Testis (tissue), 3 donors: ENCODE results near the gene METAP1D. TPM values are rescaled to one million over a fixed set of nuclear protein-coding genes. Genes with fewer than 3 reads are reported as not detected.

Experiments
- DNase-seq: peaks from one replicate; pipeline ENCODE4 v3.0.0-alpha.2; 2019
- H3K27ac ChIP-seq, 2 donors: fragments of 200-600 bp; sonication (generic); one replicate each; pipeline ENCODE4 v1.5.1; 2019
- H3K27me3 ChIP-seq: fragments of 200-600 bp; sonication (generic); one replicate; pipeline ENCODE4 v1.5.1; 2019
- H3K36me3 ChIP-seq: fragments of 200-600 bp; sonication (generic); one replicate; pipeline ENCODE4 v1.5.1; 2017; ENCODE audit warnings: low read depth; ENCODE audit errors: missing control alignments
- H3K4me1 ChIP-seq: fragments of 200-600 bp; sonication (generic); one replicate; pipeline ENCODE4 v1.5.1; 2019
- H3K4me3 ChIP-seq, 2 donors: fragments of 200-600 bp; sonication (generic); one replicate each; pipeline ENCODE4 v1.5.1; 2017 to 2019
- H3K9me3 ChIP-seq: fragments of 200-600 bp; sonication (generic); one replicate; pipeline ENCODE4 v1.5.1; 2017
- CTCF ChIP-seq, 3 experiments: fragments of 450-650 bp in 2 of 3; fragments of 200-600 bp in 1 of 3; sonication (generic) in 1 of 3; IDR thresholded peaks; one replicate each; pipeline ENCODE4 v1.5.1; 2016 to 2019; ENCODE audit warnings: antibody characterized with exemption in 3 of 3, mild to moderate bottlenecking in 2 of 3, moderate library complexity in 1 of 3
- POLR2A ChIP-seq: fragments of 450-650 bp; IDR thresholded peaks from one replicate; pipeline ENCODE4 v1.6.1; 2017; ENCODE audit warnings: antibody characterized with exemption, mild to moderate bottlenecking, moderate library complexity
- intact Hi-C: fragments of 100-400 bp; cut with DNase I; formaldehyde crosslinking; loops from one replicate; pipeline ENCODE4 v1.15.1; 2023; ENCODE audit warnings: low total_unique reads
- polyA plus RNA-seq: library from polyadenylated mRNA; stranded (reverse); fragments of 350-450 nt; fragmentation: Illumina TruSeq; extraction: RNeasy Lipid Tissue Mini Kit (QIAGEN cat#74804); gene quantifications from one replicate; pipeline ENCODE4 v1.2.3, GENCODE V29; 2014; ENCODE audit warnings: low read depth, low replicate concordance; ENCODE audit not compliant: insufficient read depth
- total RNA-seq, 2 donors: library from RNA; depleted of rRNA; stranded (reverse); fragments of >200 nt; gene quantifications; one replicate each; pipeline ENCODE4 v1.2.3, GENCODE V29; 2016

Gene METAP1D
- total and polyA plus RNA-seq, 3 donors from 2014 or later: 4.5 to 15.3 (median 13.6) TPM

GRCh38 chr2:172129404-172129803, 129.7 kb downstream of the METAP1D start:
- H3K4me1 ChIP-seq: no peaks in the 10 kb centered on the region
- H3K27ac ChIP-seq: no peak overlapping the region
- H3K4me3 ChIP-seq: no peak overlapping the region
- intact Hi-C loops: no loop called here
- no peaks in the 10 kb centered on the region for H3K27me3 ChIP-seq
- DNase-seq: no peak
- TF ChIP-seq CTCF (IDR thresholded peaks at IDR 0.05): no peak
- no peak for TF ChIP-seq POLR2A
- no peaks in the 10 kb centered on the region for H3K36me3 ChIP-seq
- no peaks in the 10 kb centered on the region for H3K9me3 ChIP-seq

Other genes with a start within 250 kb of the METAP1D start
- 10 to 100 TPM; 25.0 to 27.4 TPM for gene SLC25A12, start 105.7 kb upstream of the METAP1D start, total RNA-seq
- 16.7 TPM for gene SLC25A12, start 105.7 kb upstream of the METAP1D start, polyA plus RNA-seq
- gene HAT1, start 77.5 kb upstream of the METAP1D start, total RNA-seq: 10 to 100 TPM; 34.5 to 46.3 TPM
- gene HAT1, start 77.5 kb upstream of the METAP1D start, polyA plus RNA-seq: 38.2 TPM
- not detected for gene DLX1, start 85.6 kb downstream of the METAP1D start, total RNA-seq
- gene DLX1, start 85.6 kb downstream of the METAP1D start, polyA plus RNA-seq: 0.21 TPM
- 1 to 10 TPM in 1 of 2 donors, under 1 TPM in 1; 0.99 to 1.1 TPM for gene DLX2, start 102.9 kb downstream of the METAP1D start, total RNA-seq
- 0.29 TPM for gene DLX2, start 102.9 kb downstream of the METAP1D start, polyA plus RNA-seq